ENCODE data around the gene PRKAR1B. TPM values are rescaled to one million over a fixed set of nuclear protein-coding genes. Genes with fewer than 3 reads are reported as not detected.

The PRKAR1B gene
- total RNA-seq, 2 experiments from 2014 or later = 22.5 to 41.6 TPM

GRCh38 chr7:731440-732085, 4.5 kb upstream of the PRKAR1B start:
- Histone ChIP-seq H3K36me3 (ENCODE audit: insufficient read depth, low read length) (peaks cover 83% of the 10 kb centered on the region), H3K9me3 (ENCODE audit: low read length) (peaks cover 33% of the 10 kb centered on the region), H4K20me1 (ENCODE audit: insufficient read depth, low read length) (no peaks in the 10 kb centered on the region), H3K4me2 (ENCODE audit: low read length) (no peak overlapping the region), H3K27ac (ENCODE audit: low read depth, low read length, poor library complexity, severe bottlenecking) (no peak overlapping the region), H3K4me1 (ENCODE audit: insufficient read depth, low read length, poor library complexity, severe bottlenecking) (peaks cover 10% of the 10 kb centered on the region), H3K9me2 (ENCODE audit: insufficient read depth, low read length) (no peaks in the 10 kb centered on the region), H2AFZ (ENCODE audit: low read length) (no peak overlapping the region), H3K4me3 (ENCODE audit: low read depth, low read length, poor library complexity, severe bottlenecking) (no peak overlapping the region), H3K79me2 (ENCODE audit: insufficient read depth, low read depth, low read length) (peaks cover 54% of the 10 kb centered on the region)
- ChIA-PET POLR2A (no interaction called here), CTCF (ENCODE audit: unreplicated experiment) (interaction anchor here (0.6 kb wide), 1 partner anchor 9 kb away, joined by 3 read pairs; no protein-coding TSS in a partner anchor)
- no TSS peak for BruUV-seq (replicated peaks)
- no peak for DNase-seq (ENCODE audit: low spot score)
- no peak for TF ChIP-seq EZH2phosphoT487 (IDR thresholded peaks at IDR 0.05; ENCODE audit: borderline replicate concordance, low read depth, low read length)
- TF ChIP-seq, protein P1, sequence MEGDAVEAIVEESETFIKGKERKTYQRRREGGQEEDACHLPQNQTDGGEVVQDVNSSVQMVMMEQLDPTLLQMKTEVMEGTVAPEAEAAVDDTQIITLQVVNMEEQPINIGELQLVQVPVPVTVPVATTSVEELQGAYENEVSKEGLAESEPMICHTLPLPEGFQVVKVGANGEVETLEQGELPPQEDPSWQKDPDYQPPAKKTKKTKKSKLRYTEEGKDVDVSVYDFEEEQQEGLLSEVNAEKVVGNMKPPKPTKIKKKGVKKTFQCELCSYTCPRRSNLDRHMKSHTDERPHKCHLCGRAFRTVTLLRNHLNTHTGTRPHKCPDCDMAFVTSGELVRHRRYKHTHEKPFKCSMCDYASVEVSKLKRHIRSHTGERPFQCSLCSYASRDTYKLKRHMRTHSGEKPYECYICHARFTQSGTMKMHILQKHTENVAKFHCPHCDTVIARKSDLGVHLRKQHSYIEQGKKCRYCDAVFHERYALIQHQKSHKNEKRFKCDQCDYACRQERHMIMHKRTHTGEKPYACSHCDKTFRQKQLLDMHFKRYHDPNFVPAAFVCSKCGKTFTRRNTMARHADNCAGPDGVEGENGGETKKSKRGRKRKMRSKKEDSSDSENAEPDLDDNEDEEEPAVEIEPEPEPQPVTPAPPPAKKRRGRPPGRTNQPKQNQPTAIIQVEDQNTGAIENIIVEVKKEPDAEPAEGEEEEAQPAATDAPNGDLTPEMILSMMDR (conservative IDR thresholded peaks at IDR 0.05; ENCODE audit: low read length) = no peak
- intact Hi-C loops (cut with micrococcal nuclease; ENCODE audit: unreplicated experiment) = no loop called here

DNA sequence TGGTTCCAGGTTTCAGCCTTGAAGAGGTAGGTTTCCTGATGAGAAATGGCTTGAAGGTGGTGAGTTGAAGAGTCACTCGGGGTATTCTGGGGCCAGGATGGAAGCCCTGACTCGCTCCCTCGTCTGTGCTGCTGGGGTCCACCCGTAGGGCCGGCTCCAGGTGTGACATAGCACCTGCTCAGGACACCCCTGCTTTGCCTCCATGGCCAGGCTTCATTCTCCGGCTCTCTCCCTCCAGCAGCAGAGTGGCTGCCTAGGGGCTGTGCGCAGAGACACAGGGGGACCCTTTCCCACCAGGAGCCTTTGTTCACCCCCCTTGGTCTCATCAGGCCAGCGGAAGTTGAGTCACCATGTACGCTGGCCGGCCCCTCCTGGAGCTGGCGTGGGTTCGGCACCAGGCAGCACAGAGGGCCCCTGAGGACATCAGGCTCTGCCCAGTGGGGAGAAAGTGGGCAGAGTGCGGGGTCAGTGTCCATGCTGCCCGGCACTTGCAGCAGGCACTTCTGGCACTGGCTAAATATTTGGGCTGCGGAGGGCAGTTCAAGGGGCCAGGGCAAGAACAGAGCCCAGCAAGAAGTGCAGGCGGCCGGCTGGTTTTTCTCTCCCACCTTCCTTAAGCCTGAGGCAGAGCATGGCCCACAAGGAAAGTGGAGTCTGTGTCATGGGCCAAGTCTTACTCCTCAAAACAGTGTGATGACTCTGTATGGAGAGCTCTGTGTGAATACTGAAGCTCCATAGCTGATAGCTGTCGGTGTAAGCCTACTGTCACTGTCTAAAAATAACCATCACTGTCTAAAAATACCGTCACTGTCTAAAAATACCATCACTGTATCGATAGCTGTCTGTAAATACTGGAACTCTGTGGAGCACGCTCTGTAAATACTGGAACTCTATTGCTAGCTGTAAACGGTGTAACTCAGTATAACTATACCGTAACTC, 3.7 kb upstream of the PRKAR1B start:
- BruUV-seq (replicated peaks) = no TSS peak
- H3K4me2 ChIP-seq (ENCODE audit: low read length) = no peak overlapping the region
- peaks cover 28% of the 10 kb centered on the region for H3K9me3 ChIP-seq (ENCODE audit: low read length)
- H3K36me3 ChIP-seq (ENCODE audit: insufficient read depth, low read length) = peaks cover 80% of the 10 kb centered on the region
- ChIA-PET POLR2A (no interaction called here), CTCF (ENCODE audit: unreplicated experiment) (interaction anchor here (0.6 kb wide), 1 partner anchor 9 kb away, joined by 3 read pairs; no protein-coding TSS in a partner anchor)
- no peaks in the 10 kb centered on the region for H3K9me2 ChIP-seq (ENCODE audit: insufficient read depth, low read length)
- peaks cover 16% of the 10 kb centered on the region for H3K4me1 ChIP-seq (ENCODE audit: insufficient read depth, low read length, poor library complexity, severe bottlenecking)
- TF ChIP-seq, protein P1 (conservative IDR thresholded peaks at IDR 0.05; ENCODE audit: low read length) = no peak
- intact Hi-C loops (cut with micrococcal nuclease; ENCODE audit: unreplicated experiment) = no loop called here
- no peak overlapping the region for H3K4me3 ChIP-seq (ENCODE audit: low read depth, low read length, poor library complexity, severe bottlenecking)
- H3K79me2 ChIP-seq (ENCODE audit: insufficient read depth, low read depth, low read length) = peaks cover 51% of the 10 kb centered on the region
- DNase-seq (ENCODE audit: low spot score) = no peak
- H4K20me1 ChIP-seq (ENCODE audit: insufficient read depth, low read length) = no peaks in the 10 kb centered on the region
- H3K27ac ChIP-seq (ENCODE audit: low read depth, low read length, poor library complexity, severe bottlenecking) = no peak overlapping the region
- H2AFZ ChIP-seq (ENCODE audit: low read length) = no peak overlapping the region
